HCT116 (cell line): ENCODE measurements around the gene CELF1. TPM values are rescaled to one million over a fixed set of nuclear protein-coding genes. Genes with fewer than 3 reads are reported as not detected.
"Not testable (repeated sequence)": the region's sequence is repeated elsewhere in the genome, so short reads cannot be mapped to it uniquely, and the experiment has no call there.

ENCODE experiments used
- ATAC-seq: fragments of 200-7000 bp; cut with Tn5 transposase; 2 replicates; pipeline ENCODE4 v1.9.1; 2020; ENCODE audit warnings: mild to moderate bottlenecking, moderate library complexity
- BruUV-seq: library from RNA; stranded (reverse); fragments of 400-500 nt; replicated peaks from 2 replicates; lab custom pipeline; 2021; lab: Mats Ljungman, UMichigan
- CTCF ChIA-PET: fragments of 300-600 bp; sonication (Branson Sonifier 250); formaldehyde crosslinking; loops from one replicate; lab custom pipeline; 2021; ENCODE audit warnings: antibody characterized with exemption; lab: Charles Lee
- POLR2A ChIA-PET: fragments of 300-600, 350-600 bp; sonication (Branson Sonifier 250); formaldehyde crosslinking; loops from one replicate; lab custom pipeline; 2021; ENCODE audit warnings: antibody characterized with exemption; lab: Charles Lee
- RAD21 ChIA-PET, 2 experiments: fragments of 300-600 bp; sonication (Branson Sonifier 250); formaldehyde crosslinking; loops; one replicate each; lab custom pipeline; 2023; ENCODE audit warnings: low total read pairs in 2 of 2; ENCODE audit not compliant: uncharacterized antibody in 2 of 2, unreplicated experiment in 2 of 2, low non-redundant PET in 1 of 2; lab: Charles Lee
- DNase-seq: peaks from one replicate; pipeline ENCODE4 v3.0.0-alpha.2; 2010; ENCODE audit warnings: low read depth, low spot score
- H2AFZ ChIP-seq: fragments of 200-600 bp; shearing (Covaris generic), sonication (generic); 2 replicates; pipeline ENCODE4 v1.6.1; 2017; ENCODE audit warnings: low read depth, mixed run types, mixed read lengths, antibody characterized with exemption, low read length; ENCODE audit not compliant: poor library complexity, severe bottlenecking
- H3K27ac ChIP-seq: 2 replicates; pipeline ENCODE4 v1.5.1; 2012; ENCODE audit warnings: low read depth, low read length
- H3K27me3 ChIP-seq: fragments of 200-600 bp; sonication (generic); 2 replicates; pipeline ENCODE4 v1.6.1; 2016; ENCODE audit warnings: mixed run types, low read length, mixed read lengths; ENCODE audit not compliant: insufficient read depth
- H3K36me3 ChIP-seq, 2 experiments: fragments of 200-500 bp in 1 of 2; fragments of 200-600 bp in 1 of 2; sonication (Bioruptor generic) in 1 of 2; sonication (generic) in 1 of 2; 2 replicates each; pipeline versions ENCODE4 v1.5.1 to v1.6.1; 2014 to 2016; ENCODE audit warnings: low read length in 2 of 2, inconsistent platforms in 1 of 2, mixed read lengths in 1 of 2, mixed run types in 1 of 2; ENCODE audit not compliant: insufficient read depth in 2 of 2, control insufficient read depth in 1 of 2
- H3K4me1 ChIP-seq, 2 experiments: fragments of 200-600 bp in 1 of 2; sonication (generic) in 1 of 2; 2 replicates each; pipeline versions ENCODE4 v1.5.1 to v1.6.1; 2012 to 2017; ENCODE audit warnings: low read length in 2 of 2, inconsistent platforms in 1 of 2, mild to moderate bottlenecking in 1 of 2, mixed read lengths in 1 of 2, mixed run types in 1 of 2, moderate library complexity in 1 of 2; ENCODE audit not compliant: insufficient read depth in 2 of 2, control insufficient read depth in 1 of 2
- H3K4me2 ChIP-seq: fragments of 200-600 bp; sonication (generic); 2 replicates; pipeline ENCODE4 v1.6.1; 2017; ENCODE audit warnings: mixed run types, low read length, mixed read lengths
- H3K4me3 ChIP-seq, 2 experiments: fragments of 200-600 bp in 1 of 2; sonication (generic) in 1 of 2; replicated peaks in 1 of 2; 2 replicates each; pipeline ENCODE4 v1.5.1; 2011 to 2016; ENCODE audit warnings: low read length in 2 of 2, control low read depth in 1 of 2, low read depth in 1 of 2, mild to moderate bottlenecking in 1 of 2, mixed read lengths in 1 of 2, mixed run types in 1 of 2
- H3K79me2 ChIP-seq: fragments of 200-600 bp; sonication (generic); 2 replicates; pipeline ENCODE4 v1.6.1; 2017; ENCODE audit warnings: mild to moderate bottlenecking, mixed run types, low read length, moderate library complexity, mixed read lengths; ENCODE audit not compliant: insufficient read depth
- H3K9ac ChIP-seq: fragments of 200-600 bp; sonication (generic); 2 replicates; pipeline ENCODE4 v1.6.1; 2016; ENCODE audit warnings: low read length, mixed read lengths
- H3K9me2 ChIP-seq: fragments of 200-600 bp; sonication (generic), shearing (Covaris generic); 2 replicates; pipeline ENCODE4 v1.6.1; 2017; ENCODE audit warnings: mixed run types, mild to moderate bottlenecking, moderate library complexity; ENCODE audit not compliant: insufficient read depth
- H3K9me3 ChIP-seq, 2 experiments: fragments of 200-500 bp in 1 of 2; fragments of 200-600 bp in 1 of 2; sonication (Bioruptor generic) in 1 of 2; sonication (generic) in 1 of 2; 2 replicates each; pipeline ENCODE4 v1.6.1; 2014 to 2017; ENCODE audit warnings: low read length in 2 of 2, mixed read lengths in 2 of 2, inconsistent platforms in 1 of 2, low read depth in 1 of 2, mild to moderate bottlenecking in 1 of 2, mixed run types in 1 of 2, moderate library complexity in 1 of 2; ENCODE audit not compliant: control insufficient read depth in 1 of 2, insufficient read depth in 1 of 2
- H4K20me1 ChIP-seq: fragments of 200-600 bp; sonication (generic), shearing (Covaris generic); 2 replicates; pipeline ENCODE4 v1.6.1; 2017; ENCODE audit warnings: mixed run types, mild to moderate bottlenecking, moderate library complexity; ENCODE audit not compliant: insufficient read depth
- CBX3 ChIP-seq: IDR thresholded peaks from 2 replicates; pipeline ENCODE4 v1.6.1; 2012; ENCODE audit warnings: low read depth
- CEBPB ChIP-seq: IDR thresholded peaks from 2 replicates; pipeline ENCODE4 v1.6.1; 2012; ENCODE audit warnings: low read depth
- EGR1 ChIP-seq: IDR thresholded peaks from 2 replicates; pipeline ENCODE4 v1.6.1; 2012; ENCODE audit warnings: low read depth
- ELF1 ChIP-seq: IDR thresholded peaks from 2 replicates; pipeline ENCODE4 v1.6.1; 2012; ENCODE audit warnings: low read depth, borderline replicate concordance
- JUND ChIP-seq: IDR thresholded peaks from 2 replicates; pipeline ENCODE4 v1.6.1; 2012
- POLR2AphosphoS5 ChIP-seq: IDR thresholded peaks from 2 replicates; pipeline ENCODE4 v1.6.1; 2011; ENCODE audit warnings: mild to moderate bottlenecking, low read depth, low read length, moderate library complexity
- RAD21 ChIP-seq: IDR thresholded peaks from 2 replicates; pipeline ENCODE4 v1.6.1; 2012; ENCODE audit warnings: low read depth, mild to moderate bottlenecking
- intact Hi-C: fragments of 100-400 bp; cut with micrococcal nuclease; formaldehyde crosslinking; loops from 2 replicates; pipeline ENCODE4 v1.10.0; 2022
- total RNA-seq: library from RNA; stranded (reverse); gene quantifications from one replicate; pipeline ENCODE4 v1.2.1, GENCODE V29; 2021; ENCODE audit not compliant: unreplicated experiment
- TF ChIP-seq, protein P1 (sequence below), 3 experiments: fragments of 200-600 bp in 1 of 3; sonication (generic) in 1 of 3; IDR thresholded peaks in 2 of 3; conservative IDR thresholded peaks in 1 of 3; 2 replicates each; pipeline ENCODE4 v1.5.1; 2012 to 2017; ENCODE audit warnings: low read depth in 2 of 3, low read length in 2 of 3, antibody characterized with exemption in 1 of 3, borderline replicate concordance in 1 of 3, control low read depth in 1 of 3, mild to moderate bottlenecking in 1 of 3, mixed read lengths in 1 of 3, mixed run types in 1 of 3, moderate library complexity in 1 of 3; ENCODE audit not compliant: insufficient read depth in 1 of 3

The CELF1 gene
- total RNA-seq, 1 experiment from 2014 or later, result 133 TPM

DNA sequence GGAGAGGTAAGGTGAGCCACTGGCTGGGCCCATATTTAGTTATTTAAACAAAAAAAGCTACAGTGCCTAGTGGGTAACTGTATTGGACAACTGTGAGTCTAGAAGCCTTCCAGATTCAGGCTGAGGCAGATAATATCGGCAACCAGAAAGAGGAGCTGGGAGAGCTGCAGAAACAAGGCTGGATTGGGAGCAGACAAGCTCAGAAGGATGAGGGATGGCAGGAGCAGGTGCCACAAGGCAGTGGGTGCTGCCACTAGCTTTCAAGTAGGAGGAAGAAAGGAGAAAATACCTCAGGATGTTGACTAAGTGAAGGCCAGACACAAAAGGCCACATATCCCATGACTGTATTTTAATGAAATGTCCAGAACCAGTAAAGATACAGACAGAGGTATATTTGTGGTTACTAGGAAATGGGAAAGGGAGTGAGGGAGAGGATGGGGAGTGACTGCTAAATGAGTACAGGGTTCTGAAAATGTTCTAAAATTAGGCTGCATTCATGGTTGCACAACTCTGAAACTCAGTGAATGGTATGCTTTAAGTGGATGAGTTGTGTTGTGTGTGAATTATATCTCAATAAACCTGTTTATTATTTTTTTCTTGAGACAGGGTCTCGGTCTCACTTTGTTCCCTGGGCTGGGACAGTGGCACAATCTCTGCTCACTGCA, 92.2 kb downstream of the CELF1 start (continued):
- TF ChIP-seq EGR1 (no peak), CBX3 (no peak), JUND (no peak), ELF1 (no peak), POLR2AphosphoS5 (no peak)

DNA sequence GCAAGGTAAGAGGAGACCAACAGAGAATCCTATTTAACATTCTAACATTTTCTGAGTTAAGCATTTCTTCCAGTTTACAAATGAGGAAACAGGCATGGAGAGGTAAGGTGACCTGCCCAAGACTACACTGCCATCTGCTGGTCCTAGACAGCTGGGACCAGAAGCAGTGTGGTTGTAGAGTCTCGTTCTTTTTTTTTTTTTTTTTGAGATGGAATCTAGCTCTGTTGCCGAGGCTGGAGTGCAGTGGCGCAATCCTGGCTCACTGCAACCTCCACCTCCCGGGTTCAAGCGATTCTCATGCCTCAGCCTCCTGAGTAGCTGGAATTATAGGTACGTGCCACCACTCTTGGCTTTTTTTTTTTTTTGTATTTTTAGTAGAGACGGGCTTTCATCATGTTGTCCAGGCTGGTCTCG, 98.7 kb downstream of the CELF1 start:
- CTCF ChIA-PET, result interaction anchor here (0.6 to 2.6 kb wide), 18 partner anchors 8 to 264 kb away, joined by 3 to 16 read pairs (median 4); partner anchors contain the start of gene ACP2
- TF ChIP-seq CEBPB (peak; percentile 47; the same call in 1 of the 2 replicates), RAD21 (peak; percentile 83), CBX3 (0 out of 2 replicates have a peak, but pooled peaks have one; percentile 15)
- TF ChIP-seq, protein P1, sequence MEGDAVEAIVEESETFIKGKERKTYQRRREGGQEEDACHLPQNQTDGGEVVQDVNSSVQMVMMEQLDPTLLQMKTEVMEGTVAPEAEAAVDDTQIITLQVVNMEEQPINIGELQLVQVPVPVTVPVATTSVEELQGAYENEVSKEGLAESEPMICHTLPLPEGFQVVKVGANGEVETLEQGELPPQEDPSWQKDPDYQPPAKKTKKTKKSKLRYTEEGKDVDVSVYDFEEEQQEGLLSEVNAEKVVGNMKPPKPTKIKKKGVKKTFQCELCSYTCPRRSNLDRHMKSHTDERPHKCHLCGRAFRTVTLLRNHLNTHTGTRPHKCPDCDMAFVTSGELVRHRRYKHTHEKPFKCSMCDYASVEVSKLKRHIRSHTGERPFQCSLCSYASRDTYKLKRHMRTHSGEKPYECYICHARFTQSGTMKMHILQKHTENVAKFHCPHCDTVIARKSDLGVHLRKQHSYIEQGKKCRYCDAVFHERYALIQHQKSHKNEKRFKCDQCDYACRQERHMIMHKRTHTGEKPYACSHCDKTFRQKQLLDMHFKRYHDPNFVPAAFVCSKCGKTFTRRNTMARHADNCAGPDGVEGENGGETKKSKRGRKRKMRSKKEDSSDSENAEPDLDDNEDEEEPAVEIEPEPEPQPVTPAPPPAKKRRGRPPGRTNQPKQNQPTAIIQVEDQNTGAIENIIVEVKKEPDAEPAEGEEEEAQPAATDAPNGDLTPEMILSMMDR (IDR thresholded peaks at IDR 0.05 in 2 of 3, conservative IDR thresholded peaks at IDR 0.05 in 1 of 3; ENCODE audit: borderline replicate concordance in 1 of 3, insufficient read depth in 1 of 3, low read depth in 2 of 3, low read length in 2 of 3), result peak; percentile 76 to 86 (median 77); a peak in 5 of 6 replicates
- TF ChIP-seq, all 23 proteins: peak for 4; not testable (repeated sequence) for 19
- not testable (repeated sequence) for H3K36me3 ChIP-seq, H3K9me2 ChIP-seq, H3K79me2 ChIP-seq, H3K4me1 ChIP-seq, H3K4me3 ChIP-seq, H3K9me3 ChIP-seq, H3K4me2 ChIP-seq, H3K9ac ChIP-seq, H4K20me1 ChIP-seq, BruUV-seq, H3K27ac ChIP-seq, H3K27me3 ChIP-seq, H2AFZ ChIP-seq
- ATAC-seq (peak; percentile 89), DNase-seq (peak; percentile 62)
- RAD21 ChIA-PET, result interaction anchor here (0.6 to 0.7 kb wide), 5 partner anchors 79 to 268 kb away, joined by 3 to 5 read pairs (median 3); no protein-coding TSS in a partner anchor
- intact Hi-C loops, result loop anchor here (1.0 kb wide), 1 partner anchor 80 kb away; no protein-coding TSS in a partner anchor
- POLR2A ChIA-PET, result interaction anchor here (0.7 to 1.3 kb wide), 3 partner anchors 50 to 314 kb away, joined by 3 to 4 read pairs (median 4); no protein-coding TSS in a partner anchor
